ENCODE data around the gene SGK2. TPM values are rescaled to one million over a fixed set of nuclear protein-coding genes. Genes with fewer than 3 reads are reported as not detected.
A peak's percentile ranks its signal among the peaks of the same experiment; 100 is the strongest.

SGK2 gene
- total and polyA plus RNA-seq, 2 of the 13 experiments (the other 11 are each of a cell fraction or from before 2014, with no cell fraction given): 6.2 to 29.4 TPM

DNA sequence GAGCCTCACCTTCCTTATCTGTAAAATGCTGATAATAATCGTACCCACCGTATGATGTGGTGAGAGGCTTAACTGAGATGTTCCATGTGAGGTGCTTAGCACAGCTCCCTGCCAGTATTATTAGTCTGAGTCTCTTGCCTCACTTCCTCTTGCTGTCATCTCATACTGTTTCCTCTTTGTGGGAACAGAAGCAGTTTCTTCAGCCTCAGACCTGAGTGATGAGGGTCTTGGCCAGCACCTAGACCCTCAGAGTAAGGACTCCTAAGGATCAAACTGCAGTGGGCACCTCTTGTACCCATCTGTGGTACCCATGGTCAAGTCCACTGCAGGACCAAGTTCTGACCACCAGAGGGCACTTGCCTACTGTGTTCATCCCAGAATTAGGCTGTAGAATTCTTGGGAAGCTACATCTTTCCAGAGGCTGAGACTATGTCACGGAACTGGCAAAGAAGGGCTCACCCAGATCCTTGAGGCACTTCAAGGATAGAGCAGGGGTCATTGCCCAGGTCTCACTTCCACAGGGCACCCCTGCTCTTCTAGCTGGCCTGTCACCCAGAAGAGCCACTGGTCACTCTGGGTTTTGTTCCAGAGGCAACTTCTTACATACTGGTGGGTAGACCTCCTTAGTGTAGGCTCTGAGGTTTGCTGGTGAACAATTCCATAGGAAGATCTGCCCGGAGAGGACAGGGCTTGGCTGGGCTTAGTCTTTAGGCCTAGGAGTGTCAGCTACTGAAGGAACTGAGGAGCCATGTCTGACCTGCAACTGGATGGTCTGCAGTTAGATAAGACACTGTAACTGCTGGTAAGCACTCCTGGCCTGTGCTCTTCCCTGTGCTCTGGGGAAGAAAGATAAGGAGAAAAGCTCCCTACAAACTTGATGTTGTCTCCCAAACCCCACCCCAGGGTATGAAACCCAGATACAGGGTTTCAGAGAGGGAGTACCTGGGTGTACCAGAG lies 20.6 kb upstream of the SGK2 start (continued):
- TF ChIP-seq, protein P1, sequence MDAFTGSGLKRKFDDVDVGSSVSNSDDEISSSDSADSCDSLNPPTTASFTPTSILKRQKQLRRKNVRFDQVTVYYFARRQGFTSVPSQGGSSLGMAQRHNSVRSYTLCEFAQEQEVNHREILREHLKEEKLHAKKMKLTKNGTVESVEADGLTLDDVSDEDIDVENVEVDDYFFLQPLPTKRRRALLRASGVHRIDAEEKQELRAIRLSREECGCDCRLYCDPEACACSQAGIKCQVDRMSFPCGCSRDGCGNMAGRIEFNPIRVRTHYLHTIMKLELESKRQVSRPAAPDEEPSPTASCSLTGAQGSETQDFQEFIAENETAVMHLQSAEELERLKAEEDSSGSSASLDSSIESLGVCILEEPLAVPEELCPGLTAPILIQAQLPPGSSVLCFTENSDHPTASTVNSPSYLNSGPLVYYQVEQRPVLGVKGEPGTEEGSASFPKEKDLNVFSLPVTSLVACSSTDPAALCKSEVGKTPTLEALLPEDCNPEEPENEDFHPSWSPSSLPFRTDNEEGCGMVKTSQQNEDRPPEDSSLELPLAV (CRISPR knock-in tag; conservative IDR thresholded peaks at IDR 0.05; ENCODE audit: low read depth): 0 out of 2 replicates have a peak, but pooled peaks have one; percentile 22
- TF ChIP-seq ZNF274 (CRISPR knock-in tag; IDR thresholded peaks at IDR 0.05) (peak; percentile 31; the same call in 1 of the 2 replicates), RAD51 (IDR thresholded peaks at IDR 0.05; ENCODE audit: borderline replicate concordance) (no peak), ZNF30 (CRISPR knock-in tag; IDR thresholded peaks at IDR 0.05) (no peak), NONO (IDR thresholded peaks at IDR 0.05) (no peak), NONO (CRISPR knock-in tag; conservative IDR thresholded peaks at IDR 0.05) (0 out of 2 replicates have a peak, but pooled peaks have one; percentile 64), CC2D1A (CRISPR knock-in tag; IDR thresholded peaks at IDR 0.05) (no peak), ZNF205 (CRISPR knock-in tag; IDR thresholded peaks at IDR 0.05) (0 out of 2 replicates have a peak, but pooled peaks have one; percentile 57), CENPX (CRISPR knock-in tag; IDR thresholded peaks at IDR 0.05) (no peak), ZNF124 (CRISPR knock-in tag; IDR thresholded peaks at IDR 0.05) (peak; percentile 64; the same call in 1 of the 2 replicates), FOSL2 (CRISPR knock-in tag; IDR thresholded peaks at IDR 0.05) (peak; percentile 54), RBM39 (IDR thresholded peaks at IDR 0.05; ENCODE audit: low read depth, low read length, poor library complexity, severe bottlenecking) (no peak), ZNF501 (CRISPR knock-in tag; IDR thresholded peaks at IDR 0.05) (peak; percentile 58; the same call in 1 of the 2 replicates), TARDBP (CRISPR knock-in tag; IDR thresholded peaks at IDR 0.05) (no peak), NR2F6 (IDR thresholded peaks at IDR 0.05) (no peak), NR2F6 (CRISPR knock-in tag; IDR thresholded peaks at IDR 0.05) (peak; percentile 28; the same call in 1 of the 2 replicates), NFKB2 (CRISPR knock-in tag; IDR thresholded peaks at IDR 0.05; ENCODE audit: borderline replicate concordance) (no peak), HIVEP1 (CRISPR knock-in tag; IDR thresholded peaks at IDR 0.05) (0 out of 2 replicates have a peak, but pooled peaks have one; percentile 36), MIER2 (CRISPR knock-in tag; IDR thresholded peaks at IDR 0.05) (0 out of 2 replicates have a peak, but pooled peaks have one; percentile 81)
- TF ChIP-seq, protein P2, sequence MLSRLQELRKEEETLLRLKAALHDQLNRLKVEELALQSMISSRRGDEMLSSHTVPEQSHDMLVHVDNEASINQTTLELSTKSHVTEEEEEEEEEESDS (CRISPR knock-in tag; IDR thresholded peaks at IDR 0.05; ENCODE audit: borderline replicate concordance): no peak
- TF ChIP-seq, protein P3, sequence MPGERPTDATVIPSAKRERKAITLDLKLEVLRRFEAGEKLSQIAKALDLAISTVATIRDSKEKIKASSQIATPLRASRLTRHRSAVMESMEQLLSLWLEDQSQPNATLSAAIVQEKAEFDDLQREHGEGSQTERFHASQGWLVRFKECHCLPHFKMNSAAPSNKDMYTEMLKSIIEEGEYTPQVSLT (CRISPR knock-in tag; IDR thresholded peaks at IDR 0.05; ENCODE audit: borderline replicate concordance, low read depth): no peak
- TF ChIP-seq, protein P4, sequence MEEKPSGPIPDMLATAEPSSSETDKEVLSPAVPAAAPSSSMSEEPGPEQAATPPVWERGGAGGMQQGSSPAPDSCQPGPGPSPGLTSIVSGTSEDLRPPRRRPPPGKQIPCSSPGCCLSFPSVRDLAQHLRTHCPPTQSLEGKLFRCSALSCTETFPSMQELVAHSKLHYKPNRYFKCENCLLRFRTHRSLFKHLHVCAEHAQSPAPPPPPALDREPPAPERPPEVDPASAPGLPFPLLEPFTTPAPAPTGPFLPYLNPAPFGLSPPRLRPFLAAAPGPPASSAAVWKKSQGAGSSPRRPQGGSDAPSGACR (CRISPR knock-in tag; IDR thresholded peaks at IDR 0.05): 0 out of 2 replicates have a peak, but pooled peaks have one; percentile 74
- TF ChIP-seq, protein P5, sequence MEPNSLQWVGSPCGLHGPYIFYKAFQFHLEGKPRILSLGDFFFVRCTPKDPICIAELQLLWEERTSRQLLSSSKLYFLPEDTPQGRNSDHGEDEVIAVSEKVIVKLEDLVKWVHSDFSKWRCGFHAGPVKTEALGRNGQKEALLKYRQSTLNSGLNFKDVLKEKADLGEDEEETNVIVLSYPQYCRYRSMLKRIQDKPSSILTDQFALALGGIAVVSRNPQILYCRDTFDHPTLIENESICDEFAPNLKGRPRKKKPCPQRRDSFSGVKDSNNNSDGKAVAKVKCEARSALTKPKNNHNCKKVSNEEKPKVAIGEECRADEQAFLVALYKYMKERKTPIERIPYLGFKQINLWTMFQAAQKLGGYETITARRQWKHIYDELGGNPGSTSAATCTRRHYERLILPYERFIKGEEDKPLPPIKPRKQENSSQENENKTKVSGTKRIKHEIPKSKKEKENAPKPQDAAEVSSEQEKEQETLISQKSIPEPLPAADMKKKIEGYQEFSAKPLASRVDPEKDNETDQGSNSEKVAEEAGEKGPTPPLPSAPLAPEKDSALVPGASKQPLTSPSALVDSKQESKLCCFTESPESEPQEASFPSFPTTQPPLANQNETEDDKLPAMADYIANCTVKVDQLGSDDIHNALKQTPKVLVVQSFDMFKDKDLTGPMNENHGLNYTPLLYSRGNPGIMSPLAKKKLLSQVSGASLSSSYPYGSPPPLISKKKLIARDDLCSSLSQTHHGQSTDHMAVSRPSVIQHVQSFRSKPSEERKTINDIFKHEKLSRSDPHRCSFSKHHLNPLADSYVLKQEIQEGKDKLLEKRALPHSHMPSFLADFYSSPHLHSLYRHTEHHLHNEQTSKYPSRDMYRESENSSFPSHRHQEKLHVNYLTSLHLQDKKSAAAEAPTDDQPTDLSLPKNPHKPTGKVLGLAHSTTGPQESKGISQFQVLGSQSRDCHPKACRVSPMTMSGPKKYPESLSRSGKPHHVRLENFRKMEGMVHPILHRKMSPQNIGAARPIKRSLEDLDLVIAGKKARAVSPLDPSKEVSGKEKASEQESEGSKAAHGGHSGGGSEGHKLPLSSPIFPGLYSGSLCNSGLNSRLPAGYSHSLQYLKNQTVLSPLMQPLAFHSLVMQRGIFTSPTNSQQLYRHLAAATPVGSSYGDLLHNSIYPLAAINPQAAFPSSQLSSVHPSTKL (CRISPR knock-in tag; IDR thresholded peaks at IDR 0.05): 0 out of 2 replicates have a peak, but pooled peaks have one; percentile 25

All from HepG2 (cell line).